ENCODE measurements around the gene SMYD3. TPM values are rescaled to one million over a fixed set of nuclear protein-coding genes. Genes with fewer than 3 reads are reported as not detected.
A peak's percentile ranks its signal among the peaks of the same experiment; 100 is the strongest.
"Not testable (repeated sequence)": the region's sequence is repeated elsewhere in the genome, so short reads cannot be mapped to it uniquely, and the experiment has no call there.

SMYD3 gene
- total RNA-seq, 1 donor from 2014 or later, result 23.8 TPM

DNA sequence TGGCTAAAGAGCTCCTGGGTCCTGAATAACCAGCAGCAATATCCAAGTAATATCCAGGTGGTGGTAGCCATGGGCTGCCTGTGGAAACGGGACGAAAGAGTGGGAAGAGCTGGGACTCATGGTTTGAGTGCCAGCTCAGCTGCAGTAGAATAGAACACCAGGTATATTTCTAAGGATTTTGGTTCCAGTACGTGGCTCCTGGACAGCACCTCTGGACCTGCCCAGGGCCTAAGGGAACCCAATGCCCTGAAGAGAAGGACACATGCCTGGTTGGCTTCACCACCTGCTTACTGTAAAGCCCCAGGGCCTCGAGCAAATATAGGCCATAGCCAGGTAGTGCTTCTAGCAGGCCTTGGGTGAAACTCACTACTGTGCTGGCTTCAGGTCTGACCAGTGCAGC, 785.6 kb downstream of the SMYD3 start:
- DNase-seq (ENCODE audit: low read depth), result no peak
- TF ChIP-seq, protein P1, sequence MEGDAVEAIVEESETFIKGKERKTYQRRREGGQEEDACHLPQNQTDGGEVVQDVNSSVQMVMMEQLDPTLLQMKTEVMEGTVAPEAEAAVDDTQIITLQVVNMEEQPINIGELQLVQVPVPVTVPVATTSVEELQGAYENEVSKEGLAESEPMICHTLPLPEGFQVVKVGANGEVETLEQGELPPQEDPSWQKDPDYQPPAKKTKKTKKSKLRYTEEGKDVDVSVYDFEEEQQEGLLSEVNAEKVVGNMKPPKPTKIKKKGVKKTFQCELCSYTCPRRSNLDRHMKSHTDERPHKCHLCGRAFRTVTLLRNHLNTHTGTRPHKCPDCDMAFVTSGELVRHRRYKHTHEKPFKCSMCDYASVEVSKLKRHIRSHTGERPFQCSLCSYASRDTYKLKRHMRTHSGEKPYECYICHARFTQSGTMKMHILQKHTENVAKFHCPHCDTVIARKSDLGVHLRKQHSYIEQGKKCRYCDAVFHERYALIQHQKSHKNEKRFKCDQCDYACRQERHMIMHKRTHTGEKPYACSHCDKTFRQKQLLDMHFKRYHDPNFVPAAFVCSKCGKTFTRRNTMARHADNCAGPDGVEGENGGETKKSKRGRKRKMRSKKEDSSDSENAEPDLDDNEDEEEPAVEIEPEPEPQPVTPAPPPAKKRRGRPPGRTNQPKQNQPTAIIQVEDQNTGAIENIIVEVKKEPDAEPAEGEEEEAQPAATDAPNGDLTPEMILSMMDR (conservative IDR thresholded peaks at IDR 0.05; ENCODE audit: low read depth, low read length), result no peak
- no peak overlapping the region for H3K4me3 ChIP-seq (ENCODE audit: low read depth, low read length)

DNA sequence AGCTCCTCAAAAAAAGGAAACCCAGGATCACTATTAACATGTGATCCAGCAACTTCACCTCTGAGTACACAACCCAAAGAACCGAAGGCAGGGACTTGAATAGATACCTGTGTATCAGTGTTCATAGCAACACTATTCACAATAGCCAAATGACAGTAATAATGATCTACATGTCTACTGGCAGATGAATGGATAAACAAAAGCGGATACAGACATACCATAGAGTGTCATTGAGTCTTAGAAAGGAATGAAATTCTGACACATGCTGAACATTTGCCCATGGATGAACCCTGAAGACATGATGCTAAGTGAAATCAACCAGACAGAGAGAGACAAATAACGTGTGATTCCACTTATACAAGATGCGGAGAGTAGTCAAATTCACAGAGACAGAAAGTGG, 788.1 kb downstream of the SMYD3 start:
- TF ChIP-seq, protein P1 (conservative IDR thresholded peaks at IDR 0.05; ENCODE audit: low read depth, low read length), result no peak
- no peak overlapping the region for H3K4me3 ChIP-seq (ENCODE audit: low read depth, low read length)
- DNase-seq (ENCODE audit: low read depth), result no peak

DNA sequence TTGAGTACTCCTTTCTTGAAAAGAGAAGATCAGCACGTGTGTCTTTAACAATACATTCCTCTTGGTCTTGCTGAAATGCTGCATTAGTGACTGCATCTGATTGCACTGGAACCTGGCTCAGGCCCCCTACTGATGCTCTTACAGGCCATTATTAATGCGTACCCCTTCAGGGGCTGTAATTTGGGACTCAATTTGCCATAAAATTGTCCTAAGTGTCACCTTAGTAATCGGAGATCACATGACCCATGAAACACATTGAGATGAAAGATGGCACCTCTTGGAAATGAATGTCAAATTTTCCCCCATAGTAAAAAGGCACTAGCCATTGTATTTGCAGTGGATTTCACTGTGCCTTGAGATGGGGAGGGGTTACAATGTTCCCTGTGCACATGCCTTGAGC, 789.0 kb downstream of the SMYD3 start:
- H3K4me3 ChIP-seq (ENCODE audit: low read depth, low read length), result no peak overlapping the region
- DNase-seq (ENCODE audit: low read depth), result no peak
- TF ChIP-seq, protein P1 (conservative IDR thresholded peaks at IDR 0.05; ENCODE audit: low read depth, low read length), result no peak

DNA sequence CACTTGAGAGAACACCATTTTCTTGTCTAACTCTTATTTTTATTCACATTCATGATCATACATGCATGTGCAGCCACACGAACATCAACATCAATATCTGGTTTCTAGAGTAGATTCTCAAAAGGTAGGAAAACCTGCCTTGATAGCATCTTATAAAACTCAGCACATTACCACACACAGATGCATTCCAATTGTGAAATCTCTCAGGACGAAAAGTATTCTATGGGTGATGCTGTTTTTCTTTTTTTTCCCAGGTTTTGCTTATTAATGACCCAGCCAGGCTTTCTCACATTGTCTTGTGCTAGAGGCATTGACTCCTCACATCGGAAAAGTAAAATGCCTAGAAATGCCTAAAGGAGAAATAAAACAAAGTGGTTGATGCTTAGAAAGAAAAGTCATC, 789.5 kb downstream of the SMYD3 start:
- no peak for DNase-seq (ENCODE audit: low read depth)
- no peak overlapping the region for H3K4me3 ChIP-seq (ENCODE audit: low read depth, low read length)
- TF ChIP-seq, protein P1 (conservative IDR thresholded peaks at IDR 0.05; ENCODE audit: low read depth, low read length), result no peak

DNA sequence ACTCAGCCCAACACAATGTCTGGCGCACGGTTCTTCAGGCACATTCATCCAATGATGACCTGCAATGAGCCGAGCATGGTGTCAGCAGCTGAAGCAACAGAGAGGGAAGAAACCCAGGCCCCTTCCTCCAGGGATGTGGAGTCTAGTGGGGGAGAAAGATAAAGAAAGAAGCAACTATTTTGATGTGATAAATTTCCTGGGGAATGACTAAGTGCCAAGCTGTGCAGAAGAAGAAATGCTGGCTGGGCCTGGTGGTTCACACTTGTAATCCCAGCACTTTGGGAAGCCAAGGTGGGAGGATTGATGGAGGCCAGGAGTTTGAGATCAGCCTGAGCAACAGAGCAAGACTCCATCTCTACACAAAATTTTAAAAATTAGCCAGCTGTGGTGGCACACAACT, 790.5 kb downstream of the SMYD3 start:
- no peak for DNase-seq (ENCODE audit: low read depth)

DNA sequence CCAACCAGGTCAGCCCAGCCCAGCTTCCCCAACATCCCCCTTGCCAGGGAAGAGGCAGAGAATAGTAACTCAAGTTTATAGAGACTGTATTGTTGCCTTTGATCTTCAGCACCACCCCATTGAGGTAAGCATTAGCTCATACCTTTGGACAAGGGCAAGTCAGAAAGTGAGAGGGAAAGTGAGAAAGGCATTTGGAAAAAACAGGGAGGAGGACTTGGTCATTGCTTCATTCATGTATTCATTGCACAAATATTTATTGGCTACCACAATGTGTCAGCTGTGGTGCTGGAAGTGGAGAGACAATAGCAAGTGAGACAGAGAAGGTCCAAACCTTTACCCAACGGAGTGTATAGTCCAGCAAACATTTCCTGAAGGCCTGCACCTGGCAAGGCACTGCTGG, 791.1 kb downstream of the SMYD3 start:
- TF ChIP-seq, protein P1 (conservative IDR thresholded peaks at IDR 0.05; ENCODE audit: low read depth, low read length), result no peak
- DNase-seq (ENCODE audit: low read depth), result peak; percentile 86
- H3K4me3 ChIP-seq (ENCODE audit: low read depth, low read length), result no peak overlapping the region

More for the DNA sequence above, 790.5 kb downstream of the SMYD3 start:
- H3K4me3 ChIP-seq (ENCODE audit: low read depth, low read length), result no peak overlapping the region
- TF ChIP-seq, protein P1 (conservative IDR thresholded peaks at IDR 0.05; ENCODE audit: low read depth, low read length), result no peak

DNA sequence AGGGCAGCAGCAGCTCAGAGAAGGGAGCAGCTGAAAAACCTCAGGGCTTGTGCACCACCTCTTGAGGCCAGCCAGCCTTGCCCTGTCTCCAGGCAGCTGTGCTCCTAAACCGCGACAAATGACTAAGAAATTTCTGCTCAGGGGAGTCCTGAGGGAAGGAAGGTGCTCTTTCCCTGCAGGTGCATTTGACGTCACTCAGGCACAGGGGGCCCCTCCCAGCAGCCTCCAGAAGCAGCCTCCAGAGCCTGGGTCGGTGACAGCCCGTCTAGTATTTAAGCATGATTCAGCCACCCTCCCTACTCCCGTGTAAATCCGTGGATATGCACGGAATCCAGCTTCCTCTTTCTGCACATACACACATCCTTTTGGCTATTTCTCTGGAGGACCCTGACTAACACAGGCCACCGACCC, 791.8 kb downstream of the SMYD3 start:
- H3K4me3 ChIP-seq (ENCODE audit: low read depth, low read length), result no peak overlapping the region
- DNase-seq (ENCODE audit: low read depth), result no peak
- TF ChIP-seq, protein P1 (conservative IDR thresholded peaks at IDR 0.05; ENCODE audit: low read depth, low read length), result no peak

DNA sequence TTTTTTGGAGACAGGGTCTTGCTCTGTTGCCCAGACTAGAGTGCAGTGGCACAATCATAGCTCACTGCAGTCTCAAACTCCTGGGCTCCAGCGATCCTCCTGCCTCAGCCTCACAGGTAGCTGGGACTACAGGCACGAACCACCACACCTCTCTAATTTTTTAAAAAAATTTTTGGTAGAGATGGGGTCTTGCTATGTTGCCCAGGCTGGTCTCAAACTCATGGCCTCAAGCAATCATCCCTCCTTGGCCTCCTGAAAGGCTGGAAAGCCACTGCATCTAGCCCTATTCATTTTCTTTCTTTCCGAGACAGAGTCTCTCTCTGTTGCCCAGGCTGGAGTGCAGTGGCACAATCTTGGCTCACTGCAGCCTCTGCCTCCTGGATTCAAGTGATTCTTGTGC, 793.1 kb downstream of the SMYD3 start:
- not testable (repeated sequence) for DNase-seq (ENCODE audit: low read depth); H3K4me3 ChIP-seq (ENCODE audit: low read depth, low read length)
